ENCODE results near the gene MED29. TPM values are rescaled to one million over a fixed set of nuclear protein-coding genes. Genes with fewer than 3 reads are reported as not detected.

The MED29 gene
- total RNA-seq, 1 donor from 2014 or later = 32.4 TPM

DNA sequence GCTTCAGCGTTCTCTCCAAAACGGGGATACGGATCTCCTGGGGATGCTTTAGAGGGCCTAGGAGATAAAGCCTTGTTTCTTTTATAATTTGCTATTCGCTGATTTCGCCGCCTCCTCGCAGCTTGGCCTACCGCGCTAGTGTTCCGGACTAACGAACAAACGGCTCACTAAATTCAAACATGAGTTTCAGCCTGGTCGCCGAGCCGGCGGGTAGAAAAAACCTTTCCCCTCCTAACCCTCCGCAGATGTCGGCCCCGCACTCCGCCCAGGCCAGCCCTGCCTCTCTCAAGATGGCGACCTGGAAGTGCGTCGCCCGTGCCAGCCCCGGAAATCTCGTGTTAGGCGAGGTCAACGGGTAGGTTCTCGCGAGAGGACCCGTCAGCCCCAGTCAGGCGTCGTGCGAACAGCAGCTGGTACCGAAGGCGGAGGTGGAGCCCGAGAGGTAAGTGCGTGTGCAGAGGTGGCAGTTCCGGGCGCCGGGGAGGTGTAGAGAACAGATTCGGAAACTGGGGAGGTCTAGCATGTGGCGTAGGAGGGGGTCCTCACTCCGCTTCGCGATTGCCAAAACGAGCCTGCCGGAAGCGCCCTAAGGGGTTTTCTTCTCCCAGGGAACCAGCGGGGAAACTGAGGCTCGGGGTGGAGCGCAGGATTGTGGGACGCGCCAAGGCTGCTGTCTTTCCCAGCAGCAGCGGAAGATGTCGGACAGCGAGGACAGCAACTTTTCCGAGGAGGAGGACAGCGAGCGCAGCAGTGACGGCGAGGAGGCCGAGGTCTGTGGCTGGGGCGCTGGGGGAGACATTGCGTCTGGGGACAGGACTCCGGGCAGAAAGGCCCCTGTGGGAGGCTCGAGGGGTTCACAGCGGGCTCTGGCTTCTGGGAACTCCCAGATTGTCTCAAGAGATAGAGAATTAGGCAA is 54.3 kb downstream of the MED29 start, which contains the start of gene SUPT5H:
TSS of gene SUPT5H (plus strand) at position 387 of the 916 bp plus-strand sequence. CDS start at position 696, 309 bp downstream.
- Mint-ChIP-seq H3K9me3 (ENCODE audit: unreplicated experiment) (no peaks in the 10 kb centered on the region), H3K4me1 (ENCODE audit: unreplicated experiment) (peaks cover 32% of the 10 kb centered on the region), H3K36me3 (ENCODE audit: low read depth, unreplicated experiment) (peaks cover 17% of the 10 kb centered on the region), H3K27me3 (ENCODE audit: unreplicated experiment) (peaks cover 11% of the 10 kb centered on the region), H3K4me3 (ENCODE audit: unreplicated experiment) (peak within 1 kb of the TSS; percentile 99), H3K27ac (ENCODE audit: unreplicated experiment) (peak within 1 kb of the TSS; percentile 95)
- DNase-seq (ENCODE audit: low spot score) = peak; percentile 94
- TF ChIP-seq, protein P1, sequence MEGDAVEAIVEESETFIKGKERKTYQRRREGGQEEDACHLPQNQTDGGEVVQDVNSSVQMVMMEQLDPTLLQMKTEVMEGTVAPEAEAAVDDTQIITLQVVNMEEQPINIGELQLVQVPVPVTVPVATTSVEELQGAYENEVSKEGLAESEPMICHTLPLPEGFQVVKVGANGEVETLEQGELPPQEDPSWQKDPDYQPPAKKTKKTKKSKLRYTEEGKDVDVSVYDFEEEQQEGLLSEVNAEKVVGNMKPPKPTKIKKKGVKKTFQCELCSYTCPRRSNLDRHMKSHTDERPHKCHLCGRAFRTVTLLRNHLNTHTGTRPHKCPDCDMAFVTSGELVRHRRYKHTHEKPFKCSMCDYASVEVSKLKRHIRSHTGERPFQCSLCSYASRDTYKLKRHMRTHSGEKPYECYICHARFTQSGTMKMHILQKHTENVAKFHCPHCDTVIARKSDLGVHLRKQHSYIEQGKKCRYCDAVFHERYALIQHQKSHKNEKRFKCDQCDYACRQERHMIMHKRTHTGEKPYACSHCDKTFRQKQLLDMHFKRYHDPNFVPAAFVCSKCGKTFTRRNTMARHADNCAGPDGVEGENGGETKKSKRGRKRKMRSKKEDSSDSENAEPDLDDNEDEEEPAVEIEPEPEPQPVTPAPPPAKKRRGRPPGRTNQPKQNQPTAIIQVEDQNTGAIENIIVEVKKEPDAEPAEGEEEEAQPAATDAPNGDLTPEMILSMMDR (IDR thresholded peaks at IDR 0.05; ENCODE audit: unreplicated experiment) = no peak

DNA sequence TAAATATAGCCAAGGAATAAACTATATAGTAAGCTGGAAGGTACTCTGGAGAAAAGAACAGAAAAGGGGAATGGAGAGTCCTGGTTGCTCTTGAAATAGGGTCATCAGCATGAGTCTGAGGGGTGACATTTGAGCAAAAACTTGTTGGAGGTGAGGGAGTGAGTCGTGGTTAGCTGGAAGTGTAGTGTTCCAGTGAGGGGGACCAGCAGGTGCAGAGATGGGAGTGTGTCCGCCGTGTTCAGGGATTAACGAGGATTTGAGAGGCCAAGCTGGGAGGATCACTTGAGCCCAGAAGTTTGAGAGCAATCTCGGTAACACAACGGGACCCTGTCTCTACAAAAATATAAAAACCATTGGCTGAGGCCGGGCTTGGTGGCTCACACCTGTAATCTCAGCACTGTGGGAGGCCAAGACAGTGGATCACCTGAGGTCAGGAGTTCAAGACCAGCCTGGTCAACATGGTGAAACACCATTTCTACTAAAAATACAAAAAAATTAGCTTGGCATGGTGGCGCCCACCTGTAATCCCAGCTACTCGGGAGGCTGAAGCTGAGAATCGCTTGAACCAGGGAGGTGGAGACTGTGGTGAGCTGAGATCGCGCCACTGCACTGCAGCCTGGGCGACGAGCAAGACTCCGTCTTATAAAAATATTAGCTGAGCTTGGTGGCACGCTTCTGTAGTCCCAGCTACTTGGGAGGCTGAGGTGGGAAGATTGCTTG is 55.3 kb downstream of the MED29 start:
- no peak for DNase-seq (ENCODE audit: low spot score)
- H3K27ac Mint-ChIP-seq (ENCODE audit: unreplicated experiment) = peak overlapping the region; percentile 33

DNA sequence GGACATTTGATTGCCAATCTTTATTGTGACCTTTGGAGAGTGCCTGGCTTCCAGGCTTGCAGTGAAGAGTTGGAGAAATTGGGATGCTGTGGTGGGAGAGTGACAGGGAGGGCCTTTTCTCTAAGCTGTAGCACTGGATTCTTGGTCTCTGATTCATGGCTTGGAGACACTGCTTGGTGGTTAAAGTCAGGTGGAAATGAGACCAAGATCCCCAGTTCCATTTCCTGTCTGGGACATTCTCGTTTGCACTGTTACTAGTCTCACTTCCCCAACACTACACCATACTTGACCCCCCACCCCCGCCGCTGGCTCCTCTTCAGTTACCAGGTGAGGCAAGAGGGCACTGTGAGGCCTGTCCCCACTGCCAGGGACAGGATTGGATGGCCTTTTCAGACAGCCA is 57.1 kb downstream of the MED29 start:
- Mint-ChIP-seq H3K27ac (ENCODE audit: unreplicated experiment) (no peak overlapping the region), H3K9me3 (ENCODE audit: unreplicated experiment) (no peaks in the 10 kb centered on the region), H3K4me1 (ENCODE audit: unreplicated experiment) (peaks cover 36% of the 10 kb centered on the region), H3K36me3 (ENCODE audit: low read depth, unreplicated experiment) (peaks cover 32% of the 10 kb centered on the region), H3K4me3 (ENCODE audit: unreplicated experiment) (peak overlapping the region; percentile 1), H3K27me3 (ENCODE audit: unreplicated experiment) (peaks cover 12% of the 10 kb centered on the region)
- TF ChIP-seq, protein P1 (IDR thresholded peaks at IDR 0.05; ENCODE audit: unreplicated experiment) = no peak
- no peak for DNase-seq (ENCODE audit: low spot score)

More for the DNA sequence above, 55.3 kb downstream of the MED29 start:
- Mint-ChIP-seq H3K9me3 (ENCODE audit: unreplicated experiment) (no peaks in the 10 kb centered on the region), H3K4me1 (ENCODE audit: unreplicated experiment) (peaks cover 32% of the 10 kb centered on the region), H3K4me3 (ENCODE audit: unreplicated experiment) (peak overlapping the region; percentile 99), H3K27me3 (ENCODE audit: unreplicated experiment) (peaks cover 11% of the 10 kb centered on the region), H3K36me3 (ENCODE audit: low read depth, unreplicated experiment) (peaks cover 18% of the 10 kb centered on the region)
- TF ChIP-seq, protein P1 (IDR thresholded peaks at IDR 0.05; ENCODE audit: unreplicated experiment) = no peak

DNA sequence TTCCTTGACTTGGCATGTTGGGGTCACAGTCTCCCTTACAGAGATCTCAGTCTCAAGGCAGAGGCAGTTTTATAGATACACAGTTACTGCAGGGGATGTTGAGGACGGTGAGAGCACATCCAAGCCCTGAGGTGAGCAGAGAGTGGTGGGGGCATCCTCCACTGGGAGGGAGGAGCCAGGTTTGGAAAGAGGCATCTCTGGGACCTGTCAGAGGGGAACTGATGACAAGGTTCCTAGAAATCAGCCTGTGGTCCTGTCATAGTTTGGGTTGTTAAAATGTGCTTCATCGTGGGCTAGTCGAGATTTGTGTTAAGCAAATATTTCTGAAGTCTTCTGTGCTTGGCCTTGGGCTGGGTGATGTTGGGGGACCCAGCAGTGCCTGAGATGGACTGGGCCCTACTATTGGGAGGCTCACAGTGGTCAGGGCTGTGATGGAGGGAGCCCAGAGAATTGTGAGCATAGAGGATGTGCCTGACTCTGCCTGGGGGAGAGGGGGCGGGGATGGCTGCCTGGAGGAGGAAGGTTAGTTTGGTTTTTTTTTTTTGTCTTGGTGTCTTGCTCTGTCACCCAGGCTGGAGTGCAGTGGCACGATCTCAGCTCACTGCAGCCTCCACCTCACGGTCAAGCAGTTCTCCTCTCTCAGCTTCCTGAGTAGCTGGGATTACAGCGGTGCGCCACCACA is 58.1 kb downstream of the MED29 start:
- H3K36me3 Mint-ChIP-seq (ENCODE audit: low read depth, unreplicated experiment) = peaks cover 33% of the 10 kb centered on the region
- H3K9me3 Mint-ChIP-seq (ENCODE audit: unreplicated experiment) = no peaks in the 10 kb centered on the region
- H3K4me1 Mint-ChIP-seq (ENCODE audit: unreplicated experiment) = peaks cover 36% of the 10 kb centered on the region
- DNase-seq (ENCODE audit: low spot score) = no peak
- peak overlapping the region; percentile 60 for H3K4me3 Mint-ChIP-seq (ENCODE audit: unreplicated experiment)
- no peak overlapping the region for H3K27ac Mint-ChIP-seq (ENCODE audit: unreplicated experiment)
- H3K27me3 Mint-ChIP-seq (ENCODE audit: unreplicated experiment) = peaks cover 12% of the 10 kb centered on the region
- TF ChIP-seq, protein P1 (IDR thresholded peaks at IDR 0.05; ENCODE audit: unreplicated experiment) = no peak

Small RNAs within 50 kb of the gene (microRNA-seq; reads per million reads assigned to microRNA genes)
- 0.35 reads per million for gene MIR4530 (ENCODE audit: unreplicated experiment)

Other genes starting within 250 kb of the MED29 start
- gene NCCRP1, start 194.4 kb upstream of the MED29 start, total RNA-seq (ENCODE audit: unreplicated experiment) = not detected
- not detected for gene SYCN, start 187.1 kb upstream of the MED29 start, total RNA-seq (ENCODE audit: unreplicated experiment)
- gene IFNL3, start 146.4 kb upstream of the MED29 start, total RNA-seq (ENCODE audit: unreplicated experiment) = not detected
- not detected for gene IFNL4, start 142.5 kb upstream of the MED29 start, total RNA-seq (ENCODE audit: unreplicated experiment)
- not detected for gene IFNL2, start 123.0 kb upstream of the MED29 start, total RNA-seq (ENCODE audit: unreplicated experiment)
- not detected for gene IFNL1, start 95.0 kb upstream of the MED29 start, total RNA-seq (ENCODE audit: unreplicated experiment)
- 0.33 TPM for gene LRFN1, start 70.5 kb upstream of the MED29 start, total RNA-seq (ENCODE audit: unreplicated experiment)
- gene GMFG, start 55.3 kb upstream of the MED29 start, total RNA-seq (ENCODE audit: unreplicated experiment) = 36.2 TPM
- gene SAMD4B, start 49.0 kb upstream of the MED29 start, total RNA-seq (ENCODE audit: unreplicated experiment) = 127 TPM
- 31.7 TPM for gene PAF1, start 272 bp upstream of the MED29 start, total RNA-seq (ENCODE audit: unreplicated experiment)
- 10.2 TPM for gene ZFP36, start 15.5 kb downstream of the MED29 start, total RNA-seq (ENCODE audit: unreplicated experiment)
- gene PLEKHG2, start 21.3 kb downstream of the MED29 start, total RNA-seq (ENCODE audit: unreplicated experiment) = 172 TPM
- 2,151 TPM for gene RPS16, start 44.6 kb downstream of the MED29 start, total RNA-seq (ENCODE audit: unreplicated experiment)
- 139 TPM for gene SUPT5H, start 54.2 kb downstream of the MED29 start, total RNA-seq (ENCODE audit: unreplicated experiment)
- gene TIMM50, start 89.5 kb downstream of the MED29 start, total RNA-seq (ENCODE audit: unreplicated experiment) = 86.2 TPM
- gene DLL3, start 107.6 kb downstream of the MED29 start, total RNA-seq (ENCODE audit: unreplicated experiment) = 42.7 TPM
- gene SELENOV, start 123.8 kb downstream of the MED29 start, total RNA-seq (ENCODE audit: unreplicated experiment) = 2.9 TPM
- gene EID2B, start 141.5 kb downstream of the MED29 start, total RNA-seq (ENCODE audit: unreplicated experiment) = 3.2 TPM
- gene EID2, start 148.8 kb downstream of the MED29 start, total RNA-seq (ENCODE audit: unreplicated experiment) = 19.6 TPM
- not detected for gene LGALS13, start 211.1 kb downstream of the MED29 start, total RNA-seq (ENCODE audit: unreplicated experiment)

Data from endothelial cell (in vitro differentiated cells).